Skin of body (tissue), 2 donors: ENCODE measurements around the gene LAMA3. TPM values are rescaled to one million over a fixed set of nuclear protein-coding genes. Genes with fewer than 3 reads are reported as not detected.
A peak's percentile ranks its signal among the peaks of the same experiment; 100 is the strongest.

ENCODE experiments used
- DNase-seq: peaks from one replicate; lab custom pipeline; 2025; lab: John Stamatoyannopoulos, UW
- total RNA-seq: library from RNA; depleted of rRNA; stranded (reverse); fragments of >200 nt; gene quantifications from one replicate; pipeline ENCODE4 v1.2.3, GENCODE V29; 2014

The LAMA3 gene
- total RNA-seq, 1 donor from 2014 or later = 60.6 TPM

DNA sequence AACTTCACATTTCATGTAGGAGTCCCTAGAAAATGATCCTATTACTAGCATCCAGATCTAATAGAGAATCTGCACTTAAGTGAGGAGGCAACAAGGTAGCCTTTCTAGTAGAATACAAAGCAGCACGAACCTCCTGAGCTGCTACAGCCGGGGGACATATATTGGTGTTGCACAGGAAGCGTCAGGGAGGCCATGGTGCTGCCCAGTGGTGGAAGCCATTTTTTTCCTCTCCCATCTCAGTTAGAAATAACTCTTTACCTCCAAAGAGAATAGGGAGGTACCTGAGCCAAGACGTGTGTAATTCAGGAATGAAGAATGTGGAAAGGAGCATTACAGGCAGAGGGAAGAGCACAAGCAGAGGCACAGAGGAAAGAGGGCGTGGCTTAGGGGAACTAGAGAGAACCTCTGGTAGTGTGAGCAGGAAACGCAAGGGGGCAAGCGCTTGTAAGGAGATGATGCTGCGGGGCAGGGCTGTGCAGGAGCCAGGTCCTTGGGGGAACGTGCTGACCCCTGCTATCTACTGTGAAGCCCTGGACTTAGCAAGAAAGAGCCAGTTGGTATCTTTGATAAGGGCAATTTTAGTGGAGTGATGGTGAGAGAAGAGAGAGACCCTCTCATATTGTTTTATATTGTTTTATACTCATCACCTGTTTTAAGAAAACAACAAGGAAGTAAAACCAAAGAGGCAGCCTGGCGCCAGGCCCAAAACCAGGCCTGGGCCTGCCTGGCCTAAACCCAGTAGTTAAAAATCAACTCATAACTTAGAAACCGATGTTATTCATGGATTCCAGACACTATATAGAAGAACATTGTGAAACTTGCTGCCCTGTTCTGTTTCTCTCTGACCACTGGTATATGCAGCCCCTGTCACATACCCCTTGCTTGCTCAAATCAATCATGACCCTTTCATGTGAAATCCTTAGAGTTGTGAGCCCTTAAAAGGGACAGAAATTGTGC, 275.3 kb downstream of the LAMA3 start:
- DNase-seq = no peak

DNA sequence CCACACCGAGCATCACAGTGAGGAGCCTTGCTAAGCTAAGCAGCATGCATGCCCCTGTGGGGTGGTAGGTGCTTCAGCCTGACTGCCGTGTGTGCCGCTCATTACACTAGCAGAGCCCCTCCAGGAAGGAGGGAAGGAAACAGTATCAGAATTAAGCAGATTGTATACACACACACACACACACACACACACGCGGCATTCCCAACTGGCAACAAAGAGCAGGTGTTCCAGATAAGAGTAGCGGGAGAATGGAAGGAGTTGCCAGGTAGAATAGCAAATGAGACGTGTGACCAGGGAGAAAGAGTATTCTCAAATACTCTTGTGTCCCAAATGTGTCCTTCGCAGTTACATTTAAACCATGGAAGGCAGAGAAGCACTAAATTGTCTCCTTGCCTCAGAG, 277.7 kb downstream of the LAMA3 start:
- no peak for DNase-seq

DNA sequence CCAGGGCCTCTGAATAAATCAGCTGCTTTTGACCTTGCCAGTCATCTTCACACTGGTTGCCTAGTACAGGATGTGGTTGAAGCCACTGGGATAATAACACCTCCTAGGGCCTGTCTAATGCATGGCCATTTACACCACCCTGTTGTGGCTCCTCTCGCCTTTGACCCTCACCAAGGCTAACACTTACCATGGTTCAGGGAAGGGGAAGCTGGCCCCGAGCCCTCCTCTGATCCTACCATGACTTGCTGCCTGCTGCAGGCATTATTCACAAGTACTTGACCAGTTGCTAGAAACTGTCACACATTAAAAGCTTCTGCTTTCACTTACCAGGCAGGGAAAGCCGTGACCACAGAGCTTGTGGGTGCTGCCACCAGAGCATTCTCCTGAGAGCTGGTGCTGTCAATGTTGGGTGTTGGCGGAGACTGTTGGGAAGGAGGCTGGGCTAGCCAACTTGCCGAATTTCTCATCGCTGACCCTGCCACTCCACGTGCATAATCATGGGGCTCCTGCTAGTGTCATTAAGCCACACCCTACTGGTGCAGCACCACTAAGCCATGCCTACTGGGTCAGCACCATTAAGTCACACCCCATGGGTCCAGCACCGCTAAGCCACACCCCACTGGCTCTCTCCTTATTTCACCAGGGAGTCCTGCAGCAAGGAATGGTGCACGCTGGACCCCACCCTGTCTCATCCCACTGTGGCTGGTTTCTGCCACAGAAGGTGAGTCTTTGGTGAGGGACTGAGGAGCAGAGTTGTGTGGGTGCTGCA, 278.3 kb downstream of the LAMA3 start:
- no peak for DNase-seq

DNA sequence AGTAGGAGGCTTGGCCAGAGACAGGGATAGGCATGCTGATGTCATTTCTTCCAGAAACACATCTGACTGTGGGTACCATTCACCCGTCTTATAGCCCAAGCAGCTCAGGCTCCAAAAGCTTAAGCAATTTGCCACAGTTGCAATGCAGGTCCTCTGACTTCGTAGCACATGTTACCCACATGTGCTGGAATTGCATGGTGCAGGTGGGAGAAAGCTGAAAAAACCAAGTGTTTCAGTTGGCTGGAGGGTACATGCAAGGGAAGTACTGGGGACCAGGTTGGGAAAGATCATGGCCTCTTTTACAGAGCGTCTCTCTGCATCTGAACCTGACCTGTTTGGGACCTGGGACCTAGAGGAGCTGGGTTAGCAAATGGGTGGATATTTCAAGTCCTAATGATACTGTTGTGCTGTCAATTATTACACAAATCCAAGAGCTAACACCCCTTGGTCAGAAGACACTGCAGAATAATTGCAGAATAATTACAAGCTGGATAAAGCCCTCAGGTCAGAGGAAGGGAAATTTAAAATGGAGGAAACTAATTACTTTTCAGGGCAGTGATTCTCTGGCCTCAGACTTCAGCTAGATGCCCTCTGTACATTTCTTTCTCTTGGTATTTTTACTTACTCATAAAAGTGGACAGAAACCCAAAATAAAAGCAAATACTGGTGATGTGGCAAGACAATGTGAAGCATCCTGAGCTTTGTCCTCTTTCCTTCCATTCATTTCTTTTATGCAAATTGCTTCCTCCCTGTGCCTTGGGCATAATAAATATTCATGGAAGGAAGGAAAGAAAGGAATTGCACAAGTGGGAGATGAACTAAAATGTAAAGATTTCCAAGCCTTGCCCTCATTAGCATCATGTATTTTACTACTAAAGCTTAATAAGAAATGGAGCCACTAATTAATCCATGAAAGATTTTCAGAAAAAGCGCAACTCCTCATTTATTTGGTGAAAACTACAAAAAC, 279.7 kb downstream of the LAMA3 start:
- DNase-seq = no peak

DNA sequence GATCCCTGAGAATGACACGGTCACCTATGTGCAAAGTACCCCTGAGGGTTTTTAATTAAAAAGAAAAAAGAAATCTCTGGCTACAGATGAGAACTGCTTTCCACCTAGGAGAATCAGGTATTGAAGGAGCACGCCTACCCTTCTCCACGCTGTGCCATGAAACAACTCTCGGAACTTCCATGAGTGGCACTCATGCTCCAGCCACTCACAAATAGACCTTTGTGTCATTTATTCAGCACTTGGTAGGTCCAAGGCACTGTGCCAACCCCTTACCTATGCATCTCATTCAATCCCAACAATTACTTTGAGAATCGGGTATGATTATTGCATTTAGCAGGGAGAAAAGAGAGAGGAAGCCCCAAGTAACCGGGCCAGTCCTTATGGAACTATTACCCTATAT, 280.4 kb downstream of the LAMA3 start:
- DNase-seq = no peak

DNA sequence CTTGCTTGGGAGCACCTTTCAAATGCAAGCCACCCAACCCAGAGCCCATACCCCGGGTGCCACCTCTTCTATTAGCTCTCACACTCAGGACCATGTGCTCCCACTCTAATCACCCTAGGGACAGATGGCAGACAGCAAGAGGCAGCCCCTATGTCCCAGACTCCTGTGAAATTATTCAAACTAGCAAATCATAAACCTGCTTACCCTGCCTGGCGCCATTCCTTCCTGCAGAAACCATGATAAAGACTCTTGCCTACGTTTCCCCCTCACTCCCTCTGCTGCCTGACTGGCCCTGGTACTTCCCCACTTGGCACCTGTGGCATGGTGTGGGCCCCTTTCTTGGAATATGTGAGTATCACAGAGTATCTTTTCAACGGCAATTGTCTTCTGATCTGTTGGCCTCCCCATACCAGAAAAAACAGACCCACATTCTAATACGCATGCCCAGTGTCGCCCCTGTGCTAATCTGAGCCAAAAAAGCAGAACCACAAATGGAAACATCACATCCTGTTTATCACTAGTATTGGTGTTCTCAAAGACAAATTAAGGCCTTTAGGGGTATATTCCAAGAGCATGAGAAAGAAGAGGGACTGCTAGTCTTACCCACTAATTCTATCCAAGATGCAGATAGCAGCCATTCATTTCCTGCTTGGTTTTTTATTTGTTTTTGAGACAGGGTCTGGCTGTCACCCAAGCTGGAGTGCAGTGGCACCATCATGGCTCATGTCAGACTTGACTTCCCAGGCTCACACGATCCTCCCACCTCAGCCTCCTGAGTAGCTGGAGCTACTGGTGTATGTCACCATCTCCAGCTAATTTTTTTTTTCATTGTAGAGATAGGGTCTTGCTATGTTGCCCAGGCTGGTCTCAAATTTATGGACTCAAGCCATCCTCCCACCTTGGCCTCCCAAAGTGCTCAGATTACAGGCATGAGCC, 281.2 kb downstream of the LAMA3 start:
- DNase-seq = no peak

DNA sequence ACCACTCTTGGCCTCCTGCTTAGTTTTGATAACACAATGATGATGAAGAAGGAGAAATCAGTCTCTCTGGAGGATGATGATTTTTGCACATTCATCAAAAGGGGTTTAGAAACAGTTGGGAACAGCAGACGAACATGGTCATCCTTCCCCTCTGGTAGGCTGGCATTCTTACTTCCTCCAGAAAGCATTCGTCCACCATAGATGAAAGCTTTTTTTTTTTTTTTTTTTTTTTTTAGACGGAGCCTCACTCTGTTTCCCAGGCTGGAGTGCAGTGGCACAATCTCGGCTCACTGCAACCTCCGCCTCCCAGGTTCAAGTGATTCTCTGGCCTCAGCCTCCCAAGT, 281.8 kb downstream of the LAMA3 start:
- DNase-seq = no peak

- no peak for DNase-seq
Observed at GRCh38 chr18:23971666-23972230, 282.5 kb downstream of the LAMA3 start.

DNA sequence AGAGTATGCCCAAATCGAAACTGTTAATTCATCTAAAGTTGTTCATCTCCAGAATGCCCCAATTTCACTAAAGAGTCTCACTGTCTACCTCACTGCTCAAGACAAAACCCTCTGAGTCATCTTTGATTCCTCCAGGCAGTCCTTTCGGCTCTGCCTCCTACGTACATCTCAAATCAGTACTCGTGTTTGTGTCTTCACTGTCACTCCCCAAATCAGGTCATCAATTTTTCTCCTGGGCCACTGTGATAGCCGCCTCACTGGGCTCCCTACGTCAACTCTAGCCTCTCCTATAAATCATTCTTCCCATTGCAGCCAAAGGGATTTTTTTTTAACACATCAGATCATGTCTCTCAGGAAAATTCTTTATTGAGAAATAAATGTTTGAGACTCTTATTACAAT, 283.2 kb downstream of the LAMA3 start:
- no peak for DNase-seq

DNA sequence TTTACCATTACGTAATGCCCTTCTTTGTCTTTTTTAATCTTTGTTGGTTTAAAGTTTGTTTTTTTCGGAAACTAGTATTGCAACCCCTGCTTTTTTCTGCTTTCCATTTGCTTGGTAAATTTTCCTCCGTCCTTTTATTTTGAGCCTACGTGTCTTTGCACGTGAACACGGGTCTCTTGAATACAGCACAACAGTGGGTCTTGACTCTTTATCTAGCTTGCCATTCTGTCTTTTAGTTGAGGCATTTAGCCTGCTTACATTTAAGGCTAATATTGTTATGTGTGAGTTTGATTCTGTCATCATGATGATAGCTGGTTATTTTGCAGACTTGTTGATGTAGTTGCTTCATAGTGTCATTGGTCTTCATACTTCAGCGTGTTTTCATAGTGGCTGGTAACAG, 287.9 kb downstream of the LAMA3 start:
- no peak for DNase-seq

DNA sequence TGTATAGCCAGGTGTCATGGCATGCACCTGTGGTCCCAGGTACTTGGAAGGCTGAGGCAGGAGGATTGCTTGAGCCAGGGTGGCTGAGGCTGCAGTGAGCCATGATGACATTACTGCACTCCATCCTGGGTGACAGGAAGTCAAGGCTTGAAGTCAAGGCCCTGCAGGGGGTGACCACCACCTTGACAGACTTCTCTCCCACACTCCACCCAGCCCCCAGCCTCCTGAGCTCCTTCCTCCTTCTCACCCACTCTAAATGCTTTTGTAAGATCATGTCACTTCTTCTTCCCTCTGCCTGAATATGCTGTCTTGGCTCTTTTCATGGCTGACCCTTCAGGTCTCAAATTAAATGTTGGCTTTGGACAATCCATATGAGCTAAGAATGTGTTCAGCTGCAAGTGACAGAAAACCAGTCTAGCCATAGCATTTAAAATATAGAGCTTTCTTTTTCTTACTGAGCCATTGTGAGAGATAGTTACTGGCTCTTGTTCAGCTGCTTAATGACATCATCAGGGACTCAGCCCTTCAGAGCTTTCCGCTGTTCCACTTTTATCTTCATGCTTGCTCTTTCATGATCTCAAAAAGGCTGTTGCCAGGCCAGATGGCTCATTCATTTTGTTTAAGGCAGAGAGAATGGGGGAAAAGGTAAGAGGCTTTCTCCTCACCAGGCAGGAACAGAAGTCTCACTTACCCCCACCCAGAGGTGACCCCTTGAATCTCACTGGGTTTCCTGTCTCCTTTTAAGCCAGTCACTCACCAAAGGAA, 288.6 kb downstream of the LAMA3 start:
- peak; percentile 1 for DNase-seq

GRCh38 chr18:23981369-23981980, 292.2 kb downstream of the LAMA3 start:
- no peak for DNase-seq

GRCh38 chr18:23982155-23983079, 293.2 kb downstream of the LAMA3 start:
- DNase-seq = peak; percentile 3

- no peak for DNase-seq
Observed at GRCh38 chr18:23983112-23983511, 293.9 kb downstream of the LAMA3 start.

GRCh38 chr18:23986600-23987359, 297.5 kb downstream of the LAMA3 start:
- no peak for DNase-seq

DNA sequence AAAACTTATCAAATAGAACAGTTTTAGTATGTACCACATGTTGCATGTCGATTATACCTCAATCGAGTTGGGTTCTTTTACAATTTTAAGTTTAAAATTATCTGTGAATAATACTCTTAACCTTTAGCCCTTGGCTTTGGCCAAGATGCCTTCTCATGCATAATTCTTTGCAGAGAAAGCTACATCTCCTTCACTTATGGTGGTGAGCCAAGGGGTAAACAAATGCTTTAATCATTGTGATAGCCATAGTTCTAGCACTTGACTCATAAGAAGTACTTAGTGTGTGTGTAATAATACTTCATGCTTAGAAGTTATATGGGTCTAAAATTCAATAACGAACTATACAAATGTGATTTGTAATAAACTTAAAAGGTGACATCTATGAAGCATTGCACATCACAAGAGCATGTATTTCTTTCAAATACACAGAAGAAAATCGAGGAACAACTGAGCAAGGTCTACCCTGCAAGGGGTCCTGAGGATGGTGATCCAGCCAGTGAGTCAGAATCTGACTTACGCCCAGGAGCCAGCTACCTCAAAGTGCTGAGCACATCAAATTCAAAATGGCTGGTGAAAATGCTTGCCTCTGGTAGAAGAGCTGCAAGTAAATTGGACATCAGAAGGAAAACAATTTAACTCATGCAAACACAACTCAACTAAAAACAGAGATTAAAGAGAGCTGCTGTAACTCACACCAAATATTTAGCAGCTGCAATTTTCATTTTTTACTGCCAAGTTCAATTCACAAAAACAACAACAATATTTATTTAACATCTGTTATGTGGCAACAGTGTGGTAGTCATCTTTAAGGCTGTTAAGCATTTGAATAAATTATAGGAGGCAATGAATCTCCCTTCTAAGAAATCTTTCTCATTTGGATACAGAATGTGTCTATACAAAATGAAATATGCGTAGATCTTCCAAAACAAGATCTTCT, 301.5 kb downstream of the LAMA3 start:
- peak; percentile 73 for DNase-seq
